IPS-NIHi7 (cell line): ENCODE results near the gene PTPN5.
"Not testable (repeated sequence)": the region's sequence is repeated elsewhere in the genome, so short reads cannot be mapped to it uniquely, and the experiment has no call there.

Experiments used
- DNase-seq: peaks from one replicate; pipeline ENCODE4 v3.0.0; 2012; ENCODE audit warnings: mixed read lengths; ENCODE audit errors: extremely low spot score

The PTPN5 gene

DNA sequence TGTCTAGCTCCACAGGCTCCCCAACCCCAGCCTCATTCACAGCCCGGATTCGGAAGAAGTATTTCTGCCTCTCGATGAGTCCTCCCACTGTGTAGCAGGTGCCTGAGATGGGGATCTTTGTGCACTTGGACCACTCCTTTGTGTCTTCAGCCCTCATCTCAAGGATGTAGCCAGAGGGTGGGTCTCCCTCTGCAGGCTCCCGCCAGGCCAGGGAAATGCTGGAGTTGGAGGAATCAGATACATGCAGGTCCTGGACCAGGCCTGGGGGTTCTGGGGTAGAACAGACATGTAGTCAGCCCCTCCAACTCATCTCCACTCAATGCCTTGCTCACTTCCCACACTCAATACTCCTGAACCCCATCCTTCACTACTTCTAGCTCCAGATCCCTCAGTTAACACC, 82.2 kb downstream of the PTPN5 start:
- no peak for DNase-seq

DNA sequence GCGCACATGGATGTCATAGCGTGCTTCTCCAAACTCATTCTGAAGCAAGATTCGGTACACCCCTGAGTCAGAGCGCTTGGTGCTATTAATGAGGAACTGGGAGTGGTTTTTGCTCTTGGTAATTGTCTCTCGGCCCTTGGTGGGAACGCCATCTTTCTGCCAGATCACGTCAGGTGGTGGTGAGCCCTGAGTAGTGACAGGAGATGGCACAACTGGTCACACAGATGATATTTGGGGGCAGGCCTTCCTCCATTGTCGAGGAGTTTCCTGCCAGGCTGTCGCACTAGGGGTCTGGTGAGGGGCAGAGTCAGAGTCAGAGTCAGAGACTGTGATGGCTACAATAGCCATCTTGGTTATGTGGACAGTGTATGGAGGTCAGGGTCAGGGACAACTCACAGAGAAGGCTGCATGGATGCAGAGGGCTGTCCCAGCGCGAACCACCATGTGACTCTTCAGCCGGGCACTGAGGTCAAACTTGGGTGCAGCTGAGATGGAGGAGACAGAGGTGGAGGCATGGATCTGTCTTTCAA, 83.7 kb downstream of the PTPN5 start:
- DNase-seq = no peak

DNA sequence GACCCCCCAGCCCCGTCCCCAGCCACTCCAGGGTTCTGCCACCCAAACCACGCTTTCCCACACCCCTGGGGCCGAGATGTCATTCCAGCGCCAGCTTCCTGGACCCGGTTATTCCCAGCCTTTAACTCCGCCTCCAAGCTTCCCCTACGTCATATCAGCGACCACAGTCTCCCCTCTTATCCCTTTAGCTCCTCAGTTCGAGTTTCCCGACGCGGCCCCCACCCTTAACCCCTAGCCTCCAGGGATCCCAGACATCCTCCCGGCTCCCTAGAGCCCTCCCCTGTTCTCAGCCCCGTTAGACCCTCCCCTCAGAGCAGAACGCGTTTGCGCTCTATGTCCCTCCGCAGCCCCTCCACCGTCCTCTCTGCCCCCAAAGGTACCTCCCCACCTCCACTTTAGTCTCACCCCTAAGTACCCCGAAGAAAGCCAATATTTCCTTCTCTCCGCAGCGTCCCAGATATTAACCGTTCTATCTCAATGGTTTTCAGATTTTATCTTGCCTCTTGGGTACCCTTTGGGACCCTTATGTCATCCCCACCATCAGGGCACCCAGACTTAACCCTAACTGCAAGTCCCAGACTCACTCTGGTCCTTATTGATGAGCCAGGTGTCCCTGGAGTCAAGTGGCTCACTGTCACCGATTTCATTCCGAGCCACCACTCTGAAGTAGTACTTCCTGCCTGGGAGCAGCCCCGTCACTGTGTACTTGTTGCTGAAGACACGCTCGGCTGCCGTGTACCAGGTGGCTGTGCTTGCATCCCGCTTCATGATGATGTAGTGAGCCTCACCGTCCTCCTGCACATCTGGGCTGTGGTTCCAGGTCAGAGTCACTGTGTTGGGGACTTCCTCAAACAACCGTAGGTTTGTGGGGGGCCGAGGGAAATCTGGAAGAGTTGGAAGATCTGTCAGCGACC, 85.0 kb downstream of the PTPN5 start:
- DNase-seq = peak; percentile 84

DNA sequence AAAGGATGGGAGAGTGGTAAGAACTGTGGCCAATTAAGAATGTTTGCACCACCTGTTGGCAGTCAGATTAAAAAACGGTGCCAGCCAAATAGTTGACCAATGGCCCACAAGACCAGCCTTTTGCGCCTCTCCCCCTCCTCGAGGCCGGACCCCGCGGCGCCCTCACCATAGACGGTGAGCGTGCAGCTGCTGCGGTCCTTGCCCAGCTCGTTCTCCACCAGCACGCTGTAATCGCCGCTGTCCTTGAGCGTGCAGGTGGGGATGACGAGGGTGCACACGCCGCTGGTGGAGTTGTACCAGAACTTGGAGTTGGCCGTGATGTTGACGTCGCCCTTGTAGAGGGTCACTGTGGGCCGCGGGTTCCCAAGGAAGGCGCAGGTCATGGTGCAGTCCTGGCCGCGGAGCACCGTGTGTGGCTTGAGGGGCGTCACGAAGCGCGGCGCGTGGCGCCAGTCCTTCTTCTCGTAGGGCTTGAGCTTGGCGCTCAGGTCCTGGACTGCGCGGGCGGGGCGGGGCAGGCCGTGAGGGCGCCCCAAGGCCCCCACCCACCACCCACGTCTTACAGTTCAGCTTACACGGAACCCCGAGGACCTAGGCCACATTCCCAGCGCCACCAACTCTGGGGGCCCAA, 85.8 kb downstream of the PTPN5 start:
- no peak for DNase-seq

DNA sequence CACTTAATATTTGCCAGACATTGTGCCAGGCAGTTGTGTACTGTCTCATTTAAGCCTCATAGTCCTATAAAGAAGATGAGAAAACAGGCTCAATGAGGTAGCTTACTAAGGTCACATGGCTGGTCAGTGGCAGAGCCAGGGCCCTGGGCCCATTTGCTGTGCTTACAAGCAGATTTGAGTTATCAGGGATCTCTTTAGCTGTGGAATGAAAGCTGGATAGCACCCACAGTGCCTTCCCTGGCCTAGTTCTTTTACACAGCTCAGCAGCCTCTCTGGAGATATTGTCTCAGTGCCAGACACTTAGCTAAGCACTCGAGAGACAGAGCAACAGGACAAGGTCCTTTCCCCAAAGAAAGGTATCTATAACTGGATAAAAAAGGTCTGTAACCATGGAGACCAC, 86.9 kb downstream of the PTPN5 start:
- DNase-seq = no peak

DNA sequence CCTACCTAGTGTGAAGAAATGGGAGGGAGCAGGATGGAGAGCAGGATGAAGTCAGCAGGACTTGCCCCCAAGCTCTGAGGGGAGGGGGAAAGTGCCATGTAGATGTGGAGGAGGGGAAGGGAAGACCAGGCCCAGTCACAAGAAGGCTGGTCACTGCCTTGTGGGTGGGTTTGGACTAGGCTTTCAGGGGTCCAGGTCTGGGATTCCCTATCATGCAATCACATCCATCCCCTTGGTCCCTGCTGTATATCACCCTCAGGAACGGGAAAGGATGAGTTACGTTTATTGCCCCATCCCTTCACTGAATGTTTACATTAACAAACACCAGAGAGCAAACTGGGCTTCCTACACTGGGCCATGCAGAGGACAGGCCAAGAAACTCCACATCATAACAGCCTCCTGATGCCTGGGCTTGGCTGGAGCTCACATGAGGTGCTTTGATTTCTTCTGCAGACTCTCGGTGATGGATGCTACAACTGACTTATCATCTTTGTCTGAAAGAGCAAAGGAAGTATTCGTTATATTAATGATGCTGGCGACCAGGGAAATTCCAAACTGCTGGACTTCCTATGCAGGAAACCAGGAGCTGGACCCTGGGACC, 87.5 kb downstream of the PTPN5 start:
- no peak for DNase-seq

DNA sequence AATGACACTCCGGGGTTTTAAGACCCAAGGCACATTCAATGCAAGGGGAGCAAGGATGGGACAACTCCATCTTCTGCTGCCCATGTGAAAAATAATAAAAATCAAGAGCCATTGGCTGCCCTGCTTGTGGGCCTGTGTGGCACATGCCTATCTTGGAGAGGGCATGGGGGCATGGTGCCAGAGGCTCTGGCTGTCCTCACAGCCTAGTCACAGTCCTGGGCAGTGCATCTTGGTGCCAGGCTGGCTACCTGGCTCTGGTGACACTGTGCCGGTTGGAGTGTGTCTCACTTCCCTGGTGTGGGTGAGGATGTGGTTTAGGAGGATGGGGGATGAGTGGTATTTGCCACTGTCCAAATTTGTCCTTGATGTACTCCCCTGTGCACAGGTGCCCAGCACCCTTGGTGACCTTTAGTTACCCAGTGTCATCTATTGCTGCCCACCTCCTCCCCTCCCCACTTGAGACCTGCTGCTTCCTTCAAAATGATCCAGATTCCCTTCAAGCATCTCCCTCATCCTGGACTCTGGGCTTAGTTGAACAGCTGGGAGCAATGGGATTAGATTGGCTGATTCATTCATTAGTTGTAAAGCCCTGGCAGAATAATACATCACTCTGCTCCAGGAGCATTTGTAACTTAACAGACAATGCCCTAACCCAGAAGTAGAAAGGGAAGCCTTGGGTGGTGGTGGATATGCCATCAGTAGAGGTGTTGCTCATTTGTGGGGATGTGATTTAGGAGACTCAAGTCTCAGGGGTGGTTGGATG, 88.4 kb downstream of the PTPN5 start:
- DNase-seq = no peak

DNA sequence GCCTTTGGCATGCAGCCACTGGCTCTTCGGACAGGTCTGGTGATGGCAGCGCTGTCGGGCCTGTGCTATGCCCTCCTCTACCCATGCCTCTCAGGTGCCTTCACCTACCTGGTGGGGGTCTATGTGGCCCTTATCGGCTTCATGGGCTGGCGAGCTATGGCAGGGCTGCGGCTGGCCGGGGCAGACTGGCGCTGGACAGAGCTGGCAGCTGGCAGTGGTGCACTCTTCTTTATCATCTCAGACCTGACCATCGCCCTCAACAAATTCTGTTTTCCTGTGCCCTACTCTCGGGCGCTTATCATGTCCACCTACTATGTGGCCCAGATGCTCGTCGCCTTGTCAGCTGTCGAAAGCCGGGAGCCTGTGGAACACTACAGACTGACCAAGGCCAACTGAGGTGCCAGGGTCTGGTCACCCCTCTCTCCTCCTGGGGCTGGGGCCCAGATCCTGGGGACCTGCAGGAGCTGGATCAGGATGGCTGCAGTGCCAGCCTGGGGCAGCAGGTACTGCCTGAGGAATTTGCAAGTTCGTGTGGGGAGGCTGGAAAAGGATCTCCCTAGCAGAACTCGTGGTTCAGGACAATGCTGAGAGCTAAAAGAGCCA, 89.9 kb downstream of the PTPN5 start:
- DNase-seq = no peak

DNA sequence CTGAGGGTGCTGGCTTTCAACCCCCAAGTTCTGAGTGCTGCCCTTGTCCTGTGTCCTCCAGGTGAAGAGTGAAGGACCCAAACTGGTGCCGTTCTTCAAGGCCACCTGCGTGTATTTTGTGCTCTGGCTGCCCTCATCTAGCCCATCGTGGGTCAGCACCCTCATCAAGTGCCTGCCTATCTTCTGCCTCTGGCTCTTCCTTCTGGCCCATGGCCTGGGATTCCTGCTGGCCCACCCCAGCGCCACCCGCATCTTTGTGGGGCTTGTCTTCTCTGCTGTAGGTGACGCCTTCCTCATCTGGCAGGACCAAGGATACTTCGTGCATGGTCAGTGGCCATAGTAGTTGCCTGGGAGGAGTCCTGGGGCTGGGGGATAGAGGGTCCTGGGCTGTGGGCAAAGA, 90.7 kb downstream of the PTPN5 start:
- no peak for DNase-seq

DNA sequence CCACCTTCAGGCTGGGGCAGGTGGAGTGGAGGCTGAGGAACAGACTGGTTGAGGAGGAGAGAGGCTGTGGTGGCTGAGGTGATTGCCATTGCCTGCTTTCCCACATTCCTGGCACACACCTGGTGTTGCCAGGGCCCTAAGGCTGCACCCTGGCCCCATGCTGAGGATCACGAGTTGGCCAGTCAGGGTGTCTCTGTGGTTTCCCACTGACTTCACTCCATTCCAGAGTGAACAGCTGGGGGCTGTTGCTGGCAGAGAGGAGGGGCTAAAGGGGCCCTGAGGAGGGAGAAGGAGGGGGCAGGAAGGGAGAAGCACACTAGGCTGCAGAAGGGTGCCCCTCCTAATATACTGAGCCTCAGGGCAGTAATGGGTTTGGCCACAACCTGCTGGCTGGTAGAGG, 91.2 kb downstream of the PTPN5 start:
- no peak for DNase-seq

DNA sequence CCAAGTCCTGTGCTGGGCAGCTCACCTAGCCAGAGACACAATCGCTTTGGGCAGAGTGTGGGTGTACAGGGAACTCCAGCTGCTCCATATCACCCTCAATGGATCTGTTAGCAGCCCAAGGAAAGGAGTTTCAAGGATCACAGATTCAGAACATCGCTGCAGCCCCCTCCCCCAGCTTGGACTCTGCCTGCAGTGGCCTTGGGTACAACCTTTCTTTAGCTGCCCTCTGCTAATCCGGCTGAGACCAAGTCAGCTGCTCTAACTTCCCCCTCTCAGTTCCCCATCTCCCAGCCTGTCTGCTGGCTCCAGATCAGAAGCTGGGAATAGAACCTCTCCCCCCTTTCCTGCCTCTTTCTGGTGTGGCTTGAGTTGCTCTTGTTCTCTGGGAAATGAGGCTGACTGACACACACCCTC, 91.7 kb downstream of the PTPN5 start:
- no peak for DNase-seq

DNA sequence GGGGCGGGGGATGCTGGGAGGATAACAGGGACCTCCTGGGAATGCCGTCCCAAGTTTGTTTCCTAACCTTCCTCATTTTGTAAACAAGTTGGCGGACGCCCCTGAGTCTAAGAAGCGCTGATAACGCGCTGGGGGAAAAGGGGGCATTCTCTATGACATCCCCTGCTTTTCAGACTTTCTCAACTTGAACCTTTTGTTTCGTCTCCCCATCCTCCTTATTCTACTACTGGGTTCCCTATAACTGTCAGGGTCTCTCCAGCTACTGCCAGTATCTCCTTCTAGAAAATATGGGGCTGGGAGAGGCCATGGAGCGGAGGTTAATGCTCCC, 92.4 kb downstream of the PTPN5 start:
- no peak for DNase-seq

DNA sequence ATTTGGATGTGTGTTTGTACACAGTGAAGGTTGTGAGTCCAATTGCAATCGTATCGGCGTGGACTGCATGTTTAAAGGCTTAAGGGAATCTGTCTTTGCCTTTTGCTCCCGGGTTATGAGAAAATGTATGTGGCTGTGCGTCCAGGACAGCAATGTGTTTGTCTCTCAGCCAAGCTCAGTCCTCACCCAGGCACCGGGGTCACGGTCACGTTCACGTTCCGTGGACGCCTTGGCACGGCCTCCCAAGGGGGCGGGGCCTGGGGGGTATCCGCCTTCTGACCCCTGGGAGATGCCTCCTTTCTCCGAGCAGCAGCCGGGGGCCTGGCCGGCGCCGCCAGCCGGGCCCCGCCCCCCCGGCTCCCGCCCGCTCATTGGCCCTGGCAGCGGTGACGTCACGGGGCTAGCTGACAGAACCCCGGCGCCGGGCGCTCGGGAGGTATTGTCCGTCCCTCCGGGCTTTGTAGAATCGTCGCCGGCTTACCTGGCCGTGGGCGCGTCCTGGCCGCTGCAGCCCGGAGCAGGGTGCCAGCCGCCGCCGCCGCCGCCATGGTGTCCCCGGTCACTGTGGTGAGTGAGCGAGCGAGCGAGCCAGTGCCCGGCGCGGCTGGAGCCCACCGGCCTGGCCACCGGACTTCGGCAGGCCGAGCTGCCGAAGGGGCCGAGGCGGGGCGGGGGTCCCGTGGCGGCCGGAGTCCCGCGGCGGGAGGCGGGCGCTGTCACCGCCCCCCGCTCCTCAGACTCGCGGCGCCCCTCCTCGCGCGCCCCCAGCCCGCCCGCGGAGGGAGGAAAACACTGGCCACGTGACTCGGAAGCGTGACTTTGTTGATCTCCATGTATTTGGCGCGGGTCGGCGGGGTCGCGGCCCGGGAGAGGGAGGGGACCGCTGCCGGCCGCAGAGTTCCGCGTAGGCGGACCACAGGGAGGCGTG, 93.0 kb downstream of the PTPN5 start, which contains the start of gene TMEM86A:
Gene TMEM86A, plus strand, starts transcription at position 439 of the 928 bp plus-strand sequence. Its CDS starts 108 bp downstream, at position 547.
- peak; percentile 98 for DNase-seq

DNA sequence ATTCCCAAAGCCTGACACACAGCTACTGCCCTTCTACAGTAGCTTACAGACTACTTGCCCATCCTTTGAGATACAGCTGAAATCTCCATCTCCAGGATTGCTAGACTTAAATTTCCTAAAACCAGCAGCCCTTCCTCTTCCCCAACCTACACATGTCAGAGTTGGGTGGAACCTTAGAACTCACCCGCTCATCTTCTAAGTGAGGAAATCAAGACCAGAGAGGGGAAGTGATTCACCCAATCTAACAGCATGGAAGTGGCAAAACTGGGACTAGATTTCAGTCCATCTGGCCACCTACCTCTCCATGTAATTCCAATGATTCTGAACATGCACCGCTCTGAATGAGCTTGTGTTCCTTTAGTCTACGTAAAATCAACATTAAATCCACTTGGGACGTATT, 94.0 kb downstream of the PTPN5 start:
- DNase-seq = no peak

DNA sequence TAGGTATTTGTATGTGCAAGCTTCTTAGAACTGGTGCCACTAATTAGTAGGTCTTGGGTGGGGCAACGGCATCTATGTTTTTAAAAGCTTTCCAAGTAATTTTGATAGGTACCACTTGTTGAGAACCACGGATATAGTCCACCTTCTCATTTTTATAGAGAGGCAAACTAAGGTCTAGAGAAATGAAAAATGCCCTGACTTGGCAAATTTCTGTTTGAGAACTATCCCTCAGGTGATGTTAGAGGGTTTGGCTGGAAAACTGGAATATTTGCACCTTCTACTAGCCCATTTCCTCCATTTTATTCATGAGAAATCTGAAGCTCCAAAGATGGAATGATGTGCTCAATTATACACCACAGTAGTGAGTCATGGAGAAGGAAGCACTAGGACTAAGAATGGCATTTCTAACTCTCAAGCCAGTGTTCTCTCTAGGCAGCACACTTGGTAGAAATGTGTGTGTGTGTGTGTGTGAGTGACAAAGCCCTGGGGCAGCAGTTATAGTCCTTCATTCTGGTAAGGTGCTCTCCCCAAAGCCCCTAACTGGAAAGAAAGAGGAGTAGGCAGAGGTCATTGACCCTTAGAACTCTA, 94.9 kb downstream of the PTPN5 start:
- no peak for DNase-seq

DNA sequence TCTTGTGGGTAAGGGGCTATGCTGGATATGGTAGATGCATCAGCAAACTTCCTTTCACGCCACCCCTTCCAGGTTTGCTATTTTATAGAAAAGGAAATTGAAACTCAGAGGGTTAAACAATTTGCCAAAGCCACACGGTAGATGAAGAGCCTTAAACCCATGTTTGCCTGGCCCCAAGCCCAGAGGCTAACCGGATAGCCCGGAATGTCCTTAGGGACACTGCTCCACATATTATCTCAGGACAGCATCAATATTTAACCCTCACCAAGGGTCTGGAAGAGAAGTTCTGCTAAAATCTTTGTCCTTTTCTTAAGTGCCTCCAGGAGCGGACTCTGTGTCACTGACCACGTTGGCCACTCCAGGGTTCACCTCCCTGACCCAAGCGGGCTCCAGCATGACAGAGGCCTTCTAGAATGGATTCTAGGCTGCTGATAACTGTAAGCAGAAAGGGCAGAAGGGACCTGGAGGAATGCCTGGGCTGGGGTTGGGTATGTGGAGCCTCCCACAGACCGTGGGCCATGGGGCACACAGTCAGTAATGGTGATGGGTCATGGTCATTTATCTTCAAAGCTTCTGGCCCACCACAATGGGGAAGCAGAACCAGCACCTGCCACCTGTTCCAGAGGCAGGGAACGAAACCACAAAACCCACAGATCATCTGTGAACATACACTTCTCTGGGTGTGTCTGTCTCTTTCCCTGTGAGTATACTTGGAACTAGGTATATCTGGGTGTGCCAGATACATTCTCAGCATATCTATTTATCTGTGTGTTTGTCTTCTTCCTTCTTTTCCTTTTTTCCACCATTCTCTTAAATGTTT, 98.4 kb downstream of the PTPN5 start:
- DNase-seq = no peak

DNA sequence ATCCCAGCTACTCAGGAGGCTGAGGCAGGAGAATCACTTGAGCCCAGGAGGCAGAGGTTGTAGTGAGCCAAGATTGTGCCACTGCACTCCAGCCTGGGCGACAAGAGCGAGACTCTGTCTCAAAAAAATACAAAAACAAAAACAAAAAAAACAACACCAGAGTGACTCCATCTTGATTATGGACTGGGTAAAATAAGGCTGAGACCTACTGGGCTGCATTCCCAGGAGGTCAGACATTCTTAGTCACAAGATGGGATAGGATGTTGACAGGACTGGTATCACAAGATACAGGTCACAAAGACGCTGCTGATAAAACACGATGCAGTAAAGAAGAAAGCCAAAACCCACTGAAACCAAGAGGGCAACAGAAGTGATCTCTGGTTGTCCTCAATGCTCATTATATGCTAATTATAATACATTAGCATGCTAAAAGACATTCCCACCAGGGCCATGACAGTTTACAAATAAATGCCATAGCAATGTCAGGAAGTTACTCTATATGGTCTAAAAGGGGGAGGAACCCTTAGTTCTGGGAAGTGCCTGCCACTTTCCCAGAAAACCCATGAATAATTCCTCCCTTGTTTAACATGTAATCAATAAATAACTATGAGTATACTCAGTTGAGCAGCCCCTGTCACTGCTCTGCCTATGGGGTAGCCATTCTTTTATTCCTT, 100.0 kb downstream of the PTPN5 start:
- DNase-seq = not testable (repeated sequence)

DNA sequence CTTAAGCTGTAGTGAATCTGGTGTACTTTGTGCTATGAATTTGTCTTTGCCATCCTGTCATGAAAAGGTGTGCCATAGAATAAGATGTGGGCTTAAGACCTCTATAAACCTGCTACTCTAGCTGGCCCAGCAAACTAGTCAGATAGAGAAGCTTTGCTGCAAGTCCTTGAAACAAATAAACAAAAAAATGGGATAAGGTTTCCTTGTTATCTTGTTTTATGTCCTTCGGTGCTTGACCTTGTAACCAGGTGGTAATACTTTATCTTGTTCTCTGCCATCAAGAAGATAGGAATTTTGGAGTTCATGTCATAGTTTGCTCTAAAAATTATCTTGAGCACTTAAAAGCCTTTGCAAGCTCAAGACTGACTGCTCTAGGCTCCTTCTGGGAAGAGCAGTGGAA, 107.3 kb downstream of the PTPN5 start:
- no peak for DNase-seq

DNA sequence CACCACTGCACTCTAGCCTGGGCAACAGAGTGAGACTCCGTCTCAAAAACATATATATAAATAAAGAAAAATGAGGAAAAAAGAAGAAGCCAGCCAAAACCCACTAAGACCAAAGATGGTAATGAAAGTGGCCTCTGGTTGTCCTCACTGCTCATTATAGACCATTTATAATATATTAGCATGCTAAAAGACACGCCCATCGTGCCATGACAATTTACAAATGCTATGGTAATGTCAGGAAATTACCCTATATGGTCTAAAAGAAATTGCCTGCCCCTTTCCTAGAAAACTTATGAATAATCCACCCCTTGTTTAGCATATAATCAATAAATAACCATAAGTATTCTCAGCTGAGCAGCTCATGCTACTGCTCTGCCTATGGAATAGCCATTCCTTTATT, 109.1 kb downstream of the PTPN5 start:
- no peak for DNase-seq
